Thyroid gland (tissue), 4 donors: ENCODE results near the gene NCKAP5L.

Experiments used
- CTCF ChIP-seq, 6 experiments: fragments of 200-600 bp in 3 of 6; fragments of 450-650 bp in 3 of 6; sonication (generic) in 3 of 6; IDR thresholded peaks; one replicate each; pipeline ENCODE4 v1.5.1; 2016 to 2019; ENCODE audit warnings: antibody characterized with exemption in 6 of 6, mild to moderate bottlenecking in 2 of 6, inconsistent platforms in 1 of 6, moderate library complexity in 1 of 6
- POLR2A ChIP-seq, 2 donors: fragments of 450-650 bp; IDR thresholded peaks; one replicate each; pipeline ENCODE4 v1.6.1; 2017; ENCODE audit warnings: antibody characterized with exemption in 2 of 2, mild to moderate bottlenecking in 2 of 2, moderate library complexity in 1 of 2

GRCh38 chr12:49792976-49793580 is 35.1 kb downstream of the NCKAP5L start:
- no peak for TF ChIP-seq CTCF (IDR thresholded peaks at IDR 0.05)
- TF ChIP-seq POLR2A (IDR thresholded peaks at IDR 0.05): no peak
